Thyroid gland (tissue), 4 donors: Measurements from ENCODE around the gene KIRREL1.

Experiments used
- CTCF ChIP-seq, 6 experiments: fragments of 200-600 bp in 3 of 6; fragments of 450-650 bp in 3 of 6; sonication (generic) in 3 of 6; IDR thresholded peaks; one replicate each; pipeline ENCODE4 v1.5.1; 2016 to 2019; ENCODE audit warnings: antibody characterized with exemption in 6 of 6, mild to moderate bottlenecking in 2 of 6, inconsistent platforms in 1 of 6, moderate library complexity in 1 of 6
- POLR2A ChIP-seq, 2 donors: fragments of 450-650 bp; IDR thresholded peaks; one replicate each; pipeline ENCODE4 v1.6.1; 2017; ENCODE audit warnings: antibody characterized with exemption in 2 of 2, mild to moderate bottlenecking in 2 of 2, moderate library complexity in 1 of 2

DNA sequence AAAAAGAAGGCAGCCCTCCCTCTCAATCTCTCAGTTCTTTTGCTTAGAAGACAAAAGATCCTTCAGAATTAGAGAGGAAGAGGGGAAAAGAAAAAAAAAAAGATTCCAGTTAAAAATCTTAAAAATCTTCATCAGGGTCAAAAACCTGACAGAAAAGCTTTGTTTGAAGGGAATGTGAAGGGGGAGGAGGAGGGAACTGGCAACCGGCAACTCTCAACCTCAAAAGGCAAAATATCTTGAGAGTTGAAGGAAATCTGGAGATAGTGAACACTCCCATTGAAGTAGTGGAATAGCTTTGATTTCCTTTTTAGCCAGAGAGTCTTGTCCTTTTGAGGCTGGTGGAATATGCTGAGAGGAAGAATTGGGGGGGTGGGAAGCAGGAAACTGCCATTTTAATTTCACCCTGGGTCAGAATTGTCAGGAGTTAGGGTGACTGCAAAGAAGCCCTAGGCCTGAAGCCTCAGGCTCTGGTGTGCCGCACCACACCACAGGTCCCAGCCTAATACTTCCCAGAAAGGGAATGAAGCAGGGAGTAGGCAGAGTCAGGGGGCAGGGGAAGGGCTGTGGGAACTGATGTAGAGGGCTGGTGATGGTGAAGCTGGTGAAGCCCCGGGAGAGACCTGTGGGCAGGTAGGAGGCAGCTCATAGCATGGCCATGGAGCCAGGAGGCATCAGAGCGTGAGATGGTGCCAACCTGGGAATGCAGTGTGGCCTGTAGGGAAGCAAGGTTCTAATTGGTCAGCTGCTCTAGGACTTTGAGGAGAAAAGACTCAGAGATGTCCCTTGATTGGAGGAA lies 24.6 kb downstream of the KIRREL1 start:
- TF ChIP-seq CTCF (IDR thresholded peaks at IDR 0.05): no peak
- TF ChIP-seq POLR2A (IDR thresholded peaks at IDR 0.05): no peak
